Measurements from ENCODE around the gene AMPD2.

AMPD2 gene

DNA sequence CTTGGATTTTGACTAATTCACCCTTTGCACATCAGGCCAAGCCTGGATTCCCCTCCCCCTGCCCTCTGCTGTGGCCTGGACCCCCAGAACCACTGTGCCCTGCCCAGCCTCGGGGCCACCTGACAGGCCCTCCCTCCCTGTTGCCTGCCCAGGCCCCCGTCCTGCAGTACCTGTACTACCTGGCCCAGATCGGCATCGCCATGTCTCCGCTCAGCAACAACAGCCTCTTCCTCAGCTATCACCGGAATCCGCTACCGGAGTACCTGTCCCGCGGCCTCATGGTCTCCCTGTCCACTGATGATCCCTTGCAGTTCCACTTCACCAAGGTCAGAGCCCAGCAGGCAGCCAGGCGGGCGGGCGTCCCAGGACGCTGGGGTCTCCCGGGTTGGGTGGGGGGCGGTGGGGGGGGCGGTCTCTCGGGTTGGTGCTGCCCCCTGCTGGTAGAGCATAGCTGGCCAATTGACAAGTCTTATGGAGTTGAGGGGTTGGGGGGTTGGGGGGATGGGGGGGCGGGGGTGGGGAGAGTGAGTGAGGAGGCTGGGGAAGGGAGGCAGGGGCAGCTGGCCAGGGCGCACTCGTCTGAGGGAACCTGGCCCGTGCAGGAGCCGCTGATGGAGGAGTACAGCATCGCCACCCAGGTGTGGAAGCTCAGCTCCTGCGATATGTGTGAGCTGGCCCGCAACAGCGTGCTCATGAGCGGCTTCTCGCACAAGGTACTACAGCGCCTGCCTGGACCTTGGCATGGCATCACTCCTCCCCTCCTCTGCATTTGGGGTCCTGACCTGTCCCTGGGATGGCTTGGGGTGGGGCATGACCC lies 10.7 kb downstream of the AMPD2 start:
- Histone ChIP-seq H3K27me3 (ENCODE audit: control insufficient read depth in 1 of 2, insufficient read depth in 2 of 2, low read length in 2 of 2) (no peaks in the 10 kb centered on the region), H3K9ac (ENCODE audit: low read depth in 1 of 2, low read length in 2 of 2) (no peak overlapping the region), H3K9me3 (ENCODE audit: control insufficient read depth in 1 of 2, low read length in 2 of 2) (no peaks in the 10 kb centered on the region), H3K4me3 (ENCODE audit: low read depth in 1 of 2, low read length in 2 of 2) (no peak overlapping the region), H3K4me1 (ENCODE audit: control insufficient read depth in 1 of 2, insufficient read depth in 2 of 2, low read length in 2 of 2) (peaks cover 22 to 28% of the 10 kb centered on the region in 2 donors), H3K27ac (ENCODE audit: low read depth, low read length) (no peak overlapping the region), H3K36me3 (ENCODE audit: control insufficient read depth in 1 of 2, insufficient read depth in 2 of 2, low read length in 2 of 2) (peaks cover 40 to 65% of the 10 kb centered on the region in 2 donors)

DNA sequence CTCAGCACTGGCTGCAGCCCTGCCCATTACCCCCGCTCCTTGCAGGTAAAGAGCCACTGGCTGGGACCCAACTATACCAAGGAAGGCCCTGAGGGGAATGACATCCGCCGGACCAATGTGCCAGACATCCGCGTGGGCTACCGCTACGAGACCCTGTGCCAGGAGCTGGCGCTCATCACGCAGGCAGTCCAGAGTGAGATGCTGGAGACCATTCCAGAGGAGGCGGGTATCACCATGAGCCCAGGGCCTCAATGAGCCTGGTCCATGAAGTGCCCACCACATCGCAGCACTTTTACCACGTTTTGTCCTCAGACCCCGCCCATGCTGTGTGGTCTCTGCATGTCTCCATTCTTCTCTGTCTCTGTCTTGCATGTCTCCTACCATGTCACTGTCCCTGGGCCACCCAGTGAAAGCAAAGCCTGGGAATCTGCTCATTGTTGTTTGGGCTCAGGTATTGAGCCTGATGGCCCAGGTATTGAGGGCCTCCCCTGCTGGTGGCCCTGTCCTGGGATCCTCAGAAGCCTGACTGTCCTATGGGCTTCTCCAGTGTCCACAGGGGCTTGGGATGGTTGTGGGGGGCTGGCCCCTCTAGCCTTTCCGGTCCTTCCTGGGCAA lies 11.4 kb downstream of the AMPD2 start:
- peaks cover 28 to 35% of the 10 kb centered on the region in 2 donors for H3K4me1 ChIP-seq (ENCODE audit: control insufficient read depth in 1 of 2, insufficient read depth in 2 of 2, low read length in 2 of 2)
- no peak overlapping the region for H3K27ac ChIP-seq (ENCODE audit: low read depth, low read length)
- no peaks in the 10 kb centered on the region for H3K9me3 ChIP-seq (ENCODE audit: control insufficient read depth in 1 of 2, low read length in 2 of 2)
- H3K9ac ChIP-seq (ENCODE audit: low read depth in 1 of 2, low read length in 2 of 2): no peak overlapping the region
- no peak overlapping the region for H3K4me3 ChIP-seq (ENCODE audit: low read depth in 1 of 2, low read length in 2 of 2)
- H3K27me3 ChIP-seq (ENCODE audit: control insufficient read depth in 1 of 2, insufficient read depth in 2 of 2, low read length in 2 of 2): no peaks in the 10 kb centered on the region
- peaks cover 40 to 58% of the 10 kb centered on the region in 2 donors for H3K36me3 ChIP-seq (ENCODE audit: control insufficient read depth in 1 of 2, insufficient read depth in 2 of 2, low read length in 2 of 2)

DNA sequence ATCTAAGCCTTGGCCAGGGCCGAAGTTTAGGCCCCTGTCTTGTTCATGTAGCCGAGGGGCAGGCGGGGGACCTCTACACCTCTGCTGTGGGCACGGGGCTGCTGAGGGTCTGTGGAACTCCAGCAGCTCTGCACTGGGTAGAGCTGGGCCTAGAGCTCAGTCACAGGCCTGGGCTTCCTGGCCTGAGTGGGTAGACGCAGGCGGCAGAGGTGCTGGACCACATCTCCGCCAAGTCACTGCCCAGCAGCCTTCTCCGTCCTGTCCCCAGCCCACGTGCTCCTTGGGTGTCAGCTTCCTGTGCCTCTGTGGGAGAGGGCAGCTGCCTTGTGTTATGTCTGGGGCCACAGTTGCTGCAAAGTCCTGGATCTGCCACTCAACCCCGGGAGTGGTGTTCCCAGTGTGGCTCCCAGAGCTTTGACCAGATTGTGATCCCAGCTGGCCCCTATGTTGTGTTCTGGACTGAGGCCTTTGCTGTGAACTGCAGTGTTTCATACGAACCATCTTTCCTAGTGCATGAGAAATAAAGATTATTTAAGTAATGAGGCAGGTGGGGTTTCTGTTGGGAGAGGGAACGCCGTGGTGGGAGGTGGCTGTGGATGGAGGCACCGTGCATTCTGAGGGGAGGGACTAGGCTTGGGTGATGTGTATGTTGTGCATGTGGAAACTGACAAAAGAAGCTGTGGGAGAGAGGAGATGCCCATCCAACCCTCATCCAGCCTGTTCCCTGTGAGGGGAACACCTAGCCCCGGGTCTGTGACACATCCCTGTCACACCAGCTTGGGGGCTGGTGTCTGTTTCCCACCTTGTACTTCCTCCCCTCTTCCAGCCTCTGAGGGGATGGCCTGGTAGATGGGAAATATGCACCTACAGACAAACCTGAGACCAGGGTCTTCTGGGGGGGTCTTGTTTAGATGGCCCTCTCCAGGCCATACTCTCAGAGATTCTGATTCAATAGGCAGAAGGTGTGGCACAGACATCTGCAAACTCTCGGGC lies 12.2 kb downstream of the AMPD2 start:
- H3K4me1 ChIP-seq (ENCODE audit: control insufficient read depth in 1 of 2, insufficient read depth in 2 of 2, low read length in 2 of 2): peaks cover 34 to 43% of the 10 kb centered on the region in 2 donors
- no peaks in the 10 kb centered on the region for H3K9me3 ChIP-seq (ENCODE audit: control insufficient read depth in 1 of 2, low read length in 2 of 2)
- H3K36me3 ChIP-seq (ENCODE audit: control insufficient read depth in 1 of 2, insufficient read depth in 2 of 2, low read length in 2 of 2): peaks cover 37 to 50% of the 10 kb centered on the region in 2 donors
- no peaks in the 10 kb centered on the region for H3K27me3 ChIP-seq (ENCODE audit: control insufficient read depth in 1 of 2, insufficient read depth in 2 of 2, low read length in 2 of 2)
- peak overlapping the region in 1 of 2 donors; percentile 7 for H3K4me3 ChIP-seq (ENCODE audit: low read depth in 1 of 2, low read length in 2 of 2)
- H3K27ac ChIP-seq (ENCODE audit: low read depth, low read length): no peak overlapping the region
- no peak overlapping the region for H3K9ac ChIP-seq (ENCODE audit: low read depth in 1 of 2, low read length in 2 of 2)

DNA sequence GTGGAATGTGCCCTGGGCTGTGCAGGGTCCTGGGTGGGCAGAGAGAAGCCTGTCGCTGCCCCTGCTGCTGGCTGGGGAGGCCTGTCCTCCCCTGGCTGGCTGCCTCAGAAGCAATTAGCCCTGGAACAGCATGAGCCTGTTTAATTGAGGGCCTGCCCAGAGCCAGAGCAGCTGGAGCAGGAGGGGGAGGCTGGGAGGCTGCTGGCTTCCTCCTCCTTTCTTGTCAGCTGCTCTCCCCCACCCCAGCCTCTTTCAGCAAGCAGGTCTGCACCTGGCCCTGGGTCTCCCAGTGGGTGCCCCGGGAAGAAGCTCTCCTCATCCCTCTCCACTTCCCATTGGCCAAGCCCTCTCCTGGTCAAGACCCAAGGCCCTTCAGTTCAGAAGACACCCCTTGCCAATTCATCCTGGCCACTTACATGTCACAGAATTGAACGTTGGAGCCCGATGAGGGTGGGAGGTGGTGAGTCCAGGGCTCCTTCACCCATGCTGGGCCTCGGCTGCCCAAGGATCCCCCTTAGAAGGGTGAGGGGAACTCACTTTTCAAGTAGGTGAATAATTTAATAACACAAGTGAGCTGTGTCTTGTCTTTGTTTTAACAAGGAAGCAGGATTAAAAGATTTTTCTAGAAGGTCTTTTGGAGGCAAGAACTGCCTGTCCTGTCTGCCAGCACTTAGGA lies 13.2 kb downstream of the AMPD2 start:
- no peaks in the 10 kb centered on the region for H3K9me3 ChIP-seq (ENCODE audit: control insufficient read depth in 1 of 2, low read length in 2 of 2)
- H3K27me3 ChIP-seq (ENCODE audit: control insufficient read depth in 1 of 2, insufficient read depth in 2 of 2, low read length in 2 of 2): no peaks in the 10 kb centered on the region
- no peak overlapping the region for H3K9ac ChIP-seq (ENCODE audit: low read depth in 1 of 2, low read length in 2 of 2)
- H3K27ac ChIP-seq (ENCODE audit: low read depth, low read length): no peak overlapping the region
- peak overlapping the region in 1 of 2 donors; percentile 7 for H3K4me3 ChIP-seq (ENCODE audit: low read depth in 1 of 2, low read length in 2 of 2)
- H3K36me3 ChIP-seq (ENCODE audit: control insufficient read depth in 1 of 2, insufficient read depth in 2 of 2, low read length in 2 of 2): peaks cover 28 to 40% of the 10 kb centered on the region in 2 donors
- peaks cover 37 to 45% of the 10 kb centered on the region in 2 donors for H3K4me1 ChIP-seq (ENCODE audit: control insufficient read depth in 1 of 2, insufficient read depth in 2 of 2, low read length in 2 of 2)

DNA sequence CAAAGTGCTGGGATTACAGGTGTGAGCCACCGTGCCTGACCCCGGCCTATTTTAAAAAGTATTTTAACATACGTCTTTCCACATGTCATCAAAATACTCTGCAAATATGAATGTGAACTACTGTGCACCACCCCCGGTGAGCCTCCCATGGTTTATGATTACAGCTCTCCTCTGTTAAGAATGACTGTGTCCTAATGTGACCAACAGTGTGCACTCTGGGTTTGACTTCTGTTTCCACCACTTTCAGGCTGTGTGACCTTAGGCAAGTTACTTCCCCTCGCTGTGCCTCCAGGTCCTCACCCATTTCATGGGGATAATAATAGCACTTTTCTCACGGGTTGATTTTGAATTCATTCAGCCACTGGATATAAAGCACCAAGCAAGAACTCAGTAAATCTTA lies 14.7 kb downstream of the AMPD2 start:
- Histone ChIP-seq H3K36me3 (ENCODE audit: control insufficient read depth in 1 of 2, insufficient read depth in 2 of 2, low read length in 2 of 2) (peaks cover 22 to 25% of the 10 kb centered on the region in 2 donors), H3K4me1 (ENCODE audit: control insufficient read depth in 1 of 2, insufficient read depth in 2 of 2, low read length in 2 of 2) (peaks cover 45 to 52% of the 10 kb centered on the region in 2 donors), H3K27me3 (ENCODE audit: control insufficient read depth in 1 of 2, insufficient read depth in 2 of 2, low read length in 2 of 2) (no peaks in the 10 kb centered on the region)

DNA sequence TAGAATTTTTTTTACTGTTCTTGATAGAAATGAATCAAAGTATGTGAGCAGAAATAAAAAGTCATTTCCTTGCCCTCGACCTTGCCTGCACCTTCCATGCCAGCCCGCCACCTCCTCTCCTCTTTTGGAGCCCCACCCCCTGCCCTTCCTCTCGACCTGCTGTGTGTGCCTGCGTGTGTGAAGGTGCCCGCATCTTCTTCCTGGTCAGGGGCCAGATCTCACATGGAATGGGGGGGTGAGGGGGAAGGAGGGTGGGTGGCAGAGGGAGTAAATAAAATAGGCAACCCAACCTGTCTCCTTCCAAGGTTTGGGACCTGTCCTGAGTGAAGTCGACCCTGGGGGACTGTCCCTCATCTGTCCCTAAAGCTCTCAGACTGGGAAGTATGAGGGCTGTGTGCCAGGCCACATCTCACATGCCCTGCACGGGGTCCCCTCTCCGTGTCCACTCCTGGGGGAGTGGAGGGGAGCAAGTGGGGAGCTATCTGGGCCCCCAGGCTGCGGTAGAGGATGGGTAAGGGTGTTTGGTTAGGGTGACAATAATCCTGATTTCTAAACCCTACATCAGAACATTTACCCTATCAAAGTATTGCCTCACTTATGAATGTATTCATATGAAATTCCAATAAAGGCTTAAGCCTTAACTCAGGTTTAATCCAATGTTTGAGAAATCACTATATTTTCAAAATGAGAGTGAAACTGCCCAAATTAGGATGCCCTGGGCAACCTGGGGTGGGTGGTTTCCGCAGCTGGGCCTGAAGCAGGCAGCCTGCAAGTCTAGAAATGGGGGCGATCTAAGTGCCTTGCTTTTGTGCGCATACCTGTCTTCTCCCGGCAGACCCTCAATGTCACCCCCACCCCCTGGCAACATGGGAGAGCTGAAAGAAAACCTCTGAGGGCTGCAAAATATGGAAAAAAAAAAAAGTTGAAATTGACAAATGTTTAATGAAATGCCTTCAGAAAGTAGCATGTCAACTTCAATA lies 15.4 kb downstream of the AMPD2 start:
- H3K4me3 ChIP-seq (ENCODE audit: low read depth in 1 of 2, low read length in 2 of 2): no peak overlapping the region
- H3K27me3 ChIP-seq (ENCODE audit: control insufficient read depth in 1 of 2, insufficient read depth in 2 of 2, low read length in 2 of 2): no peaks in the 10 kb centered on the region
- H3K27ac ChIP-seq (ENCODE audit: low read depth, low read length): no peak overlapping the region
- H3K36me3 ChIP-seq (ENCODE audit: control insufficient read depth in 1 of 2, insufficient read depth in 2 of 2, low read length in 2 of 2): peaks cover 16 to 18% of the 10 kb centered on the region in 2 donors
- no peak overlapping the region for H3K9ac ChIP-seq (ENCODE audit: low read depth in 1 of 2, low read length in 2 of 2)
- no peaks in the 10 kb centered on the region for H3K9me3 ChIP-seq (ENCODE audit: control insufficient read depth in 1 of 2, low read length in 2 of 2)
- H3K4me1 ChIP-seq (ENCODE audit: control insufficient read depth in 1 of 2, insufficient read depth in 2 of 2, low read length in 2 of 2): peaks cover 52 to 60% of the 10 kb centered on the region in 2 donors

More for the DNA sequence above, 14.7 kb downstream of the AMPD2 start:
- H3K9ac ChIP-seq (ENCODE audit: low read depth in 1 of 2, low read length in 2 of 2): no peak overlapping the region
- H3K4me3 ChIP-seq (ENCODE audit: low read depth in 1 of 2, low read length in 2 of 2): no peak overlapping the region
- H3K27ac ChIP-seq (ENCODE audit: low read depth, low read length): no peak overlapping the region
- no peaks in the 10 kb centered on the region for H3K9me3 ChIP-seq (ENCODE audit: control insufficient read depth in 1 of 2, low read length in 2 of 2)

DNA sequence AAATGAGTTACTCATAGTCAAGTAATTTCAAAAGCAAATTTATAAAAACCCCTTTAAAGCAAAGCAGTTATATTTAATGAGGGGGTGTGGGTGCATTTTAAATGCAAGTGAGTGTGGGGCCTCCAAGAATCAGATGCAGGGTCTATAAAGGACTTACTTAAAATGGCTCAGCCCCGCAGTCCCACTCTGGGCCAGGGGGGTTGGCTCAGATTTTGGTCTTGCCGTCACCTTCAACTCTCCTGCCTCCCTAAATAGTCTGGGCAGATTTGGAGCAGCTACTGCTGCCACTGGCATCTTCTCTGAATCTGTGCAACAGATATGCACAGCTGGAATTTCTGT lies 16.2 kb downstream of the AMPD2 start:
- Histone ChIP-seq H3K27me3 (ENCODE audit: control insufficient read depth in 1 of 2, insufficient read depth in 2 of 2, low read length in 2 of 2) (no peaks in the 10 kb centered on the region), H3K9me3 (ENCODE audit: control insufficient read depth in 1 of 2, low read length in 2 of 2) (no peaks in the 10 kb centered on the region), H3K27ac (ENCODE audit: low read depth, low read length) (no peak overlapping the region), H3K36me3 (ENCODE audit: control insufficient read depth in 1 of 2, insufficient read depth in 2 of 2, low read length in 2 of 2) (peaks cover 13% of the 10 kb centered on the region in 2 donors), H3K4me1 (ENCODE audit: control insufficient read depth in 1 of 2, insufficient read depth in 2 of 2, low read length in 2 of 2) (peaks cover 60 to 67% of the 10 kb centered on the region in 2 donors), H3K9ac (ENCODE audit: low read depth in 1 of 2, low read length in 2 of 2) (no peak overlapping the region), H3K4me3 (ENCODE audit: low read depth in 1 of 2, low read length in 2 of 2) (no peak overlapping the region)

DNA sequence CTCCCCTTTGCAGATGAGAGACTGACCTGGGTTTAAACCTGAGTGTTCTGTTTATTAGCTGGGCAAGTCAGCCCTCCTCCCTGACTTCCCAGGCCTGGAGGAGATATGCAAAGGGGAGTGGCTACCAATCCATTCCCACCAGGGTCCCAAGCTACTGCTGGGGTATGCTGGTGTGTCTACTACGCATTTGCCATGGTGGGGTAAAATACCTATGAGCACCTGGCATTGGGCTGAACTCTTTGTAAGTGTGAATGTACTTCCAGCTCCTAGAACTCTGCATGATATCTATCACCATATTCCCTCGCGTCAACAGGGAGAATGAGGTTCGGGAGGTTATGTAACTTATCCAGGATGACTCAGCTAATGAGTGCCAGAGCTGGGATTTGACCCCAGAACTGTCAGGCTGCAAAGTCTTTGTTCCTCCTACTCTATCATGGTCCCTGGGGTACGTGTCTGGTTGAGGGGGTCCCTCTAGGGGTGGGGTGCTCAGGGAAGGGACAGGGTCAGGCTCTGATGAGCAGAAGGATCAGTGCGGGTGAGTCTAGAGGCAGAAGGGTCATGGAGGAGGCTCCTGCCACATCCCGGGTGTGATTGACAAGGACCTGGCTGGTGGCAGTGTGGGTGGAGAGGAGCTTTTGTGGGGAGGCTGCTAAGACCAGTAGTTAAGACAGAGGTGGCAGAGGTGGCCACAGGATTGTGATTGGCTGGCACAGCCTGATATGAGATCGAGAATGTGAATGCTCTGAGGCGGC lies 16.7 kb downstream of the AMPD2 start:
- H3K27ac ChIP-seq (ENCODE audit: low read depth, low read length): no peak overlapping the region
- H3K4me3 ChIP-seq (ENCODE audit: low read depth in 1 of 2, low read length in 2 of 2): no peak overlapping the region
- H3K9ac ChIP-seq (ENCODE audit: low read depth in 1 of 2, low read length in 2 of 2): no peak overlapping the region
- peaks cover 60 to 67% of the 10 kb centered on the region in 2 donors for H3K4me1 ChIP-seq (ENCODE audit: control insufficient read depth in 1 of 2, insufficient read depth in 2 of 2, low read length in 2 of 2)
- H3K9me3 ChIP-seq (ENCODE audit: control insufficient read depth in 1 of 2, low read length in 2 of 2): no peaks in the 10 kb centered on the region
- H3K27me3 ChIP-seq (ENCODE audit: control insufficient read depth in 1 of 2, insufficient read depth in 2 of 2, low read length in 2 of 2): no peaks in the 10 kb centered on the region
- H3K36me3 ChIP-seq (ENCODE audit: control insufficient read depth in 1 of 2, insufficient read depth in 2 of 2, low read length in 2 of 2): peaks cover 7 to 8% of the 10 kb centered on the region in 2 donors
